Measurements from ENCODE around the gene ABI1.

Gene ABI1

DNA sequence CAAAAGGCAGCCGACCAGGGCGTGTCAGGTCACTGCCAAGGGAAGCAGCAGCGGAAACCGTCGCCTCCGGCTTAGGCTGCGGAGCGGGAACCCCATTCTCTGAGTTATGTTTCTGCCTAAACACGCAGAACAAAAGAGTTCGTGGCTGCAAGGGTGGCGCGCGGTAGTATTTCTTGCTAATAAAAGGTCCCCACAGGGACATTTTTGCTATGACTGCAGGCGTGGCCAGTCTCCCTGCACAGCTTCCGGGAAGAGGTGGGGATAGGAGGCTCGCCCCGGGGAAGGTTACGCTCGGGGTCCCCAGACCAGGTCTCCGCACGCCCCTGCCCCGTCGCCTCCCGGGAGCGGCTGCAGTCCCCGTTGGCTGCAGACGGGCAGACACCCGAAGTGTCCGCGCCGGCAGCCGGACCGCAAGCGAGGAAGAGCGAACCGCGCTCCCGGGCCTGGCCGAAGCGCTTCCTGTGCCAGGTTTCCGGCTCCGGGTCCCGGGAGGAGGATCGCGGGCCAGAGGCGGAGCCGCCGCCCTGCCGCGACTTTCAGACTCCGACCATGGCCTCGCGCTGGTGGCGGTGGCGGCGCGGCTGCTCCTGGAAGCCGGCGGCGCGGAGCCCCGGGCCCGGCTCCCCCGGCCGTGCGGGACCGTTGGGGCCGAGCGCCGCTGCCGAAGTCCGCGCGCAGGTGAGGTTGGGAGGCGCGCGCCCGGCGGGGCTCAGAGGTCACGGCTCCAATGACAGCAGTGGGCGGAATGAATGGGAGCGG lies 163.4 kb downstream of the ABI1 start, which contains the start of gene PDSS1:
PDSS1 (plus strand) TSS at position 539 of the 759 bp plus-strand sequence; CDS start at position 550, 11 bp downstream.
- Histone ChIP-seq H3K4me3 (ENCODE audit: low read depth, low read length) (peak within 1 kb of the TSS; percentile 98), H3K27me3 (ENCODE audit: insufficient read depth, low read length) (no peaks in the 10 kb centered on the region), H3K79me2 (ENCODE audit: control insufficient read depth, insufficient read depth, low read length, unreplicated experiment) (peaks cover 48% of the 10 kb centered on the region), H3K36me3 (ENCODE audit: insufficient read depth, low read length) (no peaks in the 10 kb centered on the region), H3K27ac (ENCODE audit: low read depth, low read length) (peak within 1 kb of the TSS; percentile 46), H3K4me1 (ENCODE audit: control insufficient read depth, insufficient read depth, low read length, unreplicated experiment) (peaks cover 4% of the 10 kb centered on the region), H2AFZ (ENCODE audit: low read length, unreplicated experiment) (peak within 1 kb of the TSS; percentile 84)

GRCh38 chr10:26696786-26697162 lies 164.0 kb downstream of the ABI1 start:
- Histone ChIP-seq H2AFZ (ENCODE audit: low read length, unreplicated experiment) (peak overlapping the region; percentile 84), H3K27me3 (ENCODE audit: insufficient read depth, low read length) (no peaks in the 10 kb centered on the region), H3K4me3 (ENCODE audit: low read depth, low read length) (peak overlapping the region; percentile 98), H3K4me1 (ENCODE audit: control insufficient read depth, insufficient read depth, low read length, unreplicated experiment) (peaks cover 4% of the 10 kb centered on the region), H3K79me2 (ENCODE audit: control insufficient read depth, insufficient read depth, low read length, unreplicated experiment) (peaks cover 42% of the 10 kb centered on the region), H3K27ac (ENCODE audit: low read depth, low read length) (no peak overlapping the region), H3K36me3 (ENCODE audit: insufficient read depth, low read length) (no peaks in the 10 kb centered on the region)
